GM12875 (cell line): ENCODE results near the gene ASTN2.

Source experiments
- H3K4me3 ChIP-seq: one replicate; pipeline ENCODE4 v1.5.1; 2011; ENCODE audit warnings: low read depth, low read length, control low read depth
- CTCF ChIP-seq: IDR thresholded peaks from 2 replicates; pipeline ENCODE4 v1.5.1; 2011; ENCODE audit warnings: low read depth, mild to moderate bottlenecking, control low read depth, inconsistent platforms, low read length, moderate library complexity, borderline replicate concordance; ENCODE audit not compliant: insufficient read depth

Gene ASTN2

GRCh38 chr9:116476935-116477381, 937.9 kb downstream of the ASTN2 start:
- no peak overlapping the region for H3K4me3 ChIP-seq
- no peak for TF ChIP-seq CTCF

GRCh38 chr9:116476002-116476401, 938.9 kb downstream of the ASTN2 start:
- H3K4me3 ChIP-seq: no peak overlapping the region
- TF ChIP-seq CTCF: no peak

GRCh38 chr9:116475201-116475600, 939.7 kb downstream of the ASTN2 start:
- no peak for TF ChIP-seq CTCF

GRCh38 chr9:116471944-116472506, 942.8 kb downstream of the ASTN2 start:
- H3K4me3 ChIP-seq: no peak overlapping the region
- no peak for TF ChIP-seq CTCF

More at GRCh38 chr9:116475201-116475600, 939.7 kb downstream of the ASTN2 start:
- H3K4me3 ChIP-seq: no peak overlapping the region

GRCh38 chr9:116471093-116471906, 943.6 kb downstream of the ASTN2 start:
- H3K4me3 ChIP-seq: no peak overlapping the region
- TF ChIP-seq CTCF: no peak

- no peak overlapping the region for H3K4me3 ChIP-seq
- TF ChIP-seq CTCF: no peak
These were observed 945.9 kb downstream of the ASTN2 start for GRCh38 chr9:116468793-116469527.

GRCh38 chr9:116468369-116468768, 946.5 kb downstream of the ASTN2 start:
- TF ChIP-seq CTCF: no peak
- H3K4me3 ChIP-seq: no peak overlapping the region
